GM18499 (cell line): ENCODE measurements around the gene CDH4.

Experiments
- ATAC-seq: cut with Tn5 transposase; IDR thresholded peaks from one replicate; pipeline ENCODE4 v1.9.1; 2021; ENCODE audit warnings: moderate number of reproducible peaks; ENCODE audit not compliant: insufficient read depth, unreplicated experiment

CDH4 gene

DNA sequence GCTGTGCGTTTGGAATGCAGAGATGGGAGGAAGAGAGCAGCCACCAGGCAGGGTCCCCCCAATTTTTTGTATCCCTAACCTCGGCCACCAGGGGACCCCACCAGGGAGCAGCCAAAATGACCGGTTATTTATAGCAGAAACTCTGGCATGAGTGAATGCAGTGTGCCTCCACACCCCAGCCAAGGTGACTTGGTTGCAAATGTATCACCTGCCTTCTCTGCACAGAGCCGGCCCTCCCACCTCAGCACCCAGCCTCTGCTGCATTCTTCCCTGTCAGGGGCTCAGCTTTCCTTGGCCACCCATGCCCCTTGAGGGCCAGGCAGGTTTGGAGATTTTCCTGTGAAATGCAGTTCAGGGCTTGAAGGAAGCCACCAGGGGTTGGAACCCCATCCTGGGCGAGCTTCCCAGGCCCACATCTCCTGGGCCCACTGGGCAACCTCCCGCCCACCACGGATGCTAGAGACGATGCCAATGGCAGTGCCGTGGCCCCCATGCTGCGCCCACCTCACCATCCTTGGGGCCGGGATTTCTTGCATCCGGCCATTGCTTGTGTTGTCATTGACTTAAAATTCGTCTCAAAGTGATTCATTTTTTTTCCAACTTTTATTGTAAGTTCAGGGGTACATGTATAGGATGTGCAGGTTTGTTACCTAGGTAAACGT lies 522.0 kb downstream of the CDH4 start:
- ATAC-seq: no peak

DNA sequence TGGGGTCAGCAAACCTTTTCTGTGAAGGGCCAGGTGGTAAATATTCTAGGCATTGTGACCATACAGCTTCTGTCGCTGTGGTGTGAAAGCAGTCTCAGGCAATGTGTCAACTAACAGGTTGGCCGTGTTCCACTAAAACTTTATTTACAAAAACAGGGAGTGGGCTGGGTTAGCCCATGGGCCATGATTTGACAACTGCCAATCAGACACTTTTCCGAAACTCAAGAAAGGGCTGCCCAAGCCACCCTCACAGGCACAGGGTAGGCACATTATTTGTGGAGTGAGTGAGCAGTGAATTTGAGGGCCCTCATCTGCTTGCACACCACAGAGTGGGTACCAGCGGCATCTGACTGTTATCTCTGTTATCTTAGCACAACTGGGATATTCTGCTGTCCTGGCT lies 523.4 kb downstream of the CDH4 start:
- no peak for ATAC-seq

DNA sequence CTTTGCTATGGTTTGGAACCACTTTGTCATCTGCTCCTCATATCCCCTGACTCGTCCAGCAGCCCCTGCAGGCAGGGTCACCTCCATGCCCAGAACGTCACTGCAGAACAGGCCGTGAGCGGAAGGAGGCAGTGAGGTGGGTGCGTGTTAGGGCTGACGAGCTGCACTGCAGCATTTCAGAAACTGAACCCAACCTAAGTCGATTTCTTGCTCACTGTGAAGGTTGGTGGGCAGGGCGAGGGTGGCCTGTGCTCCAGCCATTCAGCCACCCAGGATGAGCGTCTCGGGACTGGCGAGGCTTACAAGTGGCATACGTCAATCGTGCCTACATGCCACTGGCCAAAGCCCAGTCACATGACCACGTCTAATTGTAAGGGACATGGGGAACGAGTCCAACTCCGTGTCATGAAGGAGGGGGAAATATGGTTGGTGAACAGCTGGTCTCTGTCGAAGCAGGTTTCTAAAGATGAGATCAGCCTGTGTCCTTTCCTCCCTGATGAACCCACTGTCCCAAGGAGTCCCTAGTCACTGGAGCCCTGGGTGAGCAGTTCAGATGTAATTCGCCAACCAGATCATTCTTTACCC lies 524.5 kb downstream of the CDH4 start:
- no peak for ATAC-seq

DNA sequence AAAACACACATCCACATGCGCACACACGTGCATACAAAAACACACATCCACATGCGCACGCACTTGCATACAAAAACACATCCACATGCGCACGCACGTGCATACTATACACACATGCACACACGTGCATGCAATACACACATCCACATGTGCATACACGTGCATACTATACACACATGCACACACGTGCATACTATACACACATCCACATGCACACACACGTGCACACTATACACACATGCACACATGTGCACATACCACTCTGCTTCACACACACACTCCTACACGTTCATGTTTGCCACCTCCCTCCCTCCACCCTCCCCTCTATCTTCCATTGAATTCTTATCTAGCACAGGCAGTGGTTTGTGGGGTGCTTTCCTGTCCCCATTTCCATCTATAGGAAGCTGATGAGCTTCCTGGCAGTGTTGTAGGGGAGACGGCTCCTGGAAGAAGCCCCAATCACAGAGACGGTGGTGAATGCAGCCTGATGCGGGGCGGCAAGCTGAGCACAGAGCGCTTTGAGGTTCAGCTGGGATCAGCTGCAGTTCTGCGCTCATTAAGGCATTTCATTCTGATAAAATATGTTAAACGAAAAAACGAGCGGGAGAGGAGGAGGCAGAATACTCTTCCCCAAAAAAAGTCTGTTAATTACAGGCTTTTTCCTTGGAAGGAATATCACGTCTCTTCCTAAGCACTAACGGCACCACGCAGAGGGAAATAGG lies 525.9 kb downstream of the CDH4 start:
- ATAC-seq: no peak

DNA sequence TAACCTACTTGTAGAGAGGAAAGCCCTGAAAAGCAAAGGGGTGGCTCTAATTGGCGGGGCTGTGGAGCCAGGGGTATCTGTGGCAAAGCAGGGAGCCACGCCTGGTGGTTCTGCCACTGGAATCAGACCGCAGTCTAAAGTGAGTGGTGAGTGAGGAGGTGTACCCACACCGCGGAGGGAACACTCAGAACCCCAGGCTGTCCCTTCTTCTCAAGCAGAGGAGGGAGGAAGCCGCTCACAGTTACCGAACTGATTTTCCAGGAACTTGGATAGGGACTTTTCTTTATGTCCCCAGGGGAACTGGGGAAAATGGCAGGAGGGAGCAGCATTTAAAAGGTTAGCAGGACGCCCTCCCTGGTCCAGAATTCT lies 526.4 kb downstream of the CDH4 start:
- no peak for ATAC-seq

DNA sequence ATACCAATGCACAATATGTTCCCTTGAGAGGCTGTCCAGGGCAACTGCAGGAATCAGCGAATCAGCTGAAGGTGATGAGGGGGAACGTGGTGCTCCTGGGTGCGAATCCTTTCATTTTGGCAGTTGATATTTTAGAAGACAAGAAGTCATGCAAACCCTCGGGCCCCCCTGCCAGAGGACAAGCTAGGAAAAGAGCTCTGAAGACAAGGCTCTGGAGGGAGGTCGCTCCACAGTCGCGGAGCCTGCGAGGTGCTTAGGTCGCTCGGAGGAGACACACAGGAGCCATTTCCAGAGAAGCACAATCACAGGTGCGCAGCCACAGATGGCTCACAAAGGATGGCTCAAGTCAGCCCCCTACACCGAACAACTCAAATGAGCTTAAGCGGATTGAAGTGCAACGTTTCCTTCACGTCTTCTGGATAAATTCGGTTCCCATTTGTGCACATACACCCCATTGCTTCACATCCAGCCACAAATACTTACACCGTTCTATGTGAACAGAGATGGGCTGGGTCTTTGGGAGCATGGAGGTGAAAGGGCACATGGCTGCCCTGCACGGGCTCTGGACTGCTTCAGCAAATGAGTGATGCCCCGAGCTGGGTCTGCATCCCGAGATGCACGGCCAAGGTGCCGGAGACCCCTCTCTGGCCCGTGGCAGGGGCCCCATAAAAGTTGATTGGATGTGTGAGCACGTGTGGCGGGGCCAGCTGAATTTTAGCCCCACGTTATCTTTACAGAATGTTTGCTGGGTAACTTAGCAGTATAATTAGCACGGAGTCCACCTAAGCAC lies 527.3 kb downstream of the CDH4 start:
- ATAC-seq: no peak

DNA sequence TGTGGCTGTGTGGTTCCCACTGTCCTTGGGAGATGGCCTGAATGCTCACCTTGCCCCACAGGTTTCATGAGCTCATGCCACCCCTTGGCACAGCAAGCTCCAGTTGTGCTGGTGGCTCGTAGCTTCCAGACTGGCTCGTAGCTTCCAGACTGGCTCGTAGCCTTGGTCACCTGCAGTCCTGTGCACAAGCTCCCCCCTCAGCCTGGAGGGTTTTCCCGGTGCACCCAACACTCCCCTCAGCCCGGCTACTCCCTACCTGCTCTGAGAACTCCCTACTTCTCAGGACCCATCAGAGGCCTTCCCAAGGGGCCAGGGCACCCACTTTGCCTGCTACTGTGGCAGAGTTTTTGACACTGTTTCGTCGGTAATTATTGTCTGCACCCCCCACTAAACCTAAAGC lies 528.0 kb downstream of the CDH4 start:
- no peak for ATAC-seq

DNA sequence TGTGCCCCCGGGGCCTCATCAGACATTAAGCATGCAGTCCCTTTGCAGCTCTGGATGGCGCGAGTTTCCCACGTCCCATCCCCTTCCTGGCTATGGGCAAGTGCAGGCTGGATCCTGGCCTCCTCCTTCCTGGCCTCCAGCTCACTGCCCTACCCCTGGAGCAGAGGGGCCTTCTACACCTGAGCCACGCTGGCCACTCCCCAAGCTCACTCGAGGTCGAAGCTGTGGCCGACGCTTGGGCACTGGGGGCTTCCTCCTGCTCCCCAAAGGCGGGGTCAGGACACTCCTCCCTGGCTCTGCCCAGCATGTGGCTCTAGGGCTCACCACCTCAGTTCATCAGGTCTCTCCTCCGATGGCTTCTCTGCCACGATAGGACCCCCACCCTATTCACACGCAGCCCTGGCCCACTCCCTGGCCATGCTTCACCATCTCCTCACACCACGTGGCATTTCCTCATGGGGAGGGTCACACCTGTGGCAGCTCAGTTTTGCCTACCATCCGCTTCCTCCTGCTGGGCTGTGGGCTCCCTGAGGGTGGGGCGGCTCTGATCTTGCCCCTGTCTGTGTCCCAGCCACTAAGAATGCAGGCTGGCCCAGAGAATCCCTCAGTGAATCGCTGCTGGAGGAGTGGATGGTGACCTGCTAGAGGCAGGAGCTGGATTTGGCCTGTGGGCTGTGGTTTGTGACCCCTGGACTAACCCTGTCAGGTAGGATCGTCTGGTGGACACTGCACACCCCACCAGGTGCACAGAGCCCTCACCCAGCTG lies 532.9 kb downstream of the CDH4 start:
- ATAC-seq: no peak

DNA sequence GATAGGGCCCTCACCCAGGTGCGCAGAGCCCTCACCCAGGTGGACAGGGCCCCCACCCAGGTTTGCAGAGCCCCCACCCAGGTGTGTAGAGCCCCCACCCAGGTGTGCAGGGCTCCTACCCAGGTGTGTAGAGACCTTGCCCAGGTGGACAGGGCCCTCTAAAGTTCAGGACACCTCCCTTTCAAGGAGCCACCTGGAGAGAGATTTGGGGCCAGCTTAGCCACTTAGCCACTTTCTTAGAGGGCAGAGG lies 533.4 kb downstream of the CDH4 start:
- no peak for ATAC-seq

DNA sequence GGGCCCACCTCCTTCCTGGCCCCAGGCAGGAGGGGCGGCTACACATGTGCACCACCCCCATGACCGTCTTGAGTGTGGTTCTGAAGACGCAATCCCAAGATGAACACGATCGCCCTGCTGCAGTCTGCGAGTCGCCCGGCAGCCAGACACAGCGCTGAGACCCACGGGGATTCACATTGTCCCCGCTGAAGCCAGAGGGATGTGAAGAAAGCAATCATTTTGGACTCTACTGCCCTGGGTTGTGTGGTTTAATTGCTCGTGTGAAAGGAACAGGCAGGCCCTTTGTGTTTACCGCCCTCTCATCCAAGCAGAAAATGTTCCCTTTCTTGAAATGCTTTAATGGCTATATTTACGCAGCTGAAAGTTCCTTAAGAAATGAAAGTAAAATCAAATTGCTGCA lies 534.2 kb downstream of the CDH4 start:
- ATAC-seq: no peak

DNA sequence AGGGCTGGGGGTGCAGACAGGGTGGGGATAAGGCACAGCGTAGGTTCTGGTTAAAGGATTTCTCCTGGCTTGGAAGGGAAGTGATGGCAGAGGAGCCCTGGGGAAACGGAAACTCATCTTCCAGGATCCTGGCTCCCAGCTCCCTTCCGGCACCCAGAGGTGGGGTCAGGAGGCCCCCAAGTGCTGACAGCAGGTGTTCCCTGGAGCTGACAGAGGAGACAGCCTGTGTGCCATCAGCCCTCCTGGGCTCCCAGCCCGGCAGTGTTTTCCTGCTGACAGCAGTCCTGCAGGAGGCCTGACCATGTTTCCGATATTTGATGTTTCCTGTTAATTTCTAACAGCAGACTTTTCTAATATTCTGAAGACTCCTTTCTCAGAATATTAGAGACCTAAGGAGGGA lies 536.3 kb downstream of the CDH4 start:
- ATAC-seq: no peak

DNA sequence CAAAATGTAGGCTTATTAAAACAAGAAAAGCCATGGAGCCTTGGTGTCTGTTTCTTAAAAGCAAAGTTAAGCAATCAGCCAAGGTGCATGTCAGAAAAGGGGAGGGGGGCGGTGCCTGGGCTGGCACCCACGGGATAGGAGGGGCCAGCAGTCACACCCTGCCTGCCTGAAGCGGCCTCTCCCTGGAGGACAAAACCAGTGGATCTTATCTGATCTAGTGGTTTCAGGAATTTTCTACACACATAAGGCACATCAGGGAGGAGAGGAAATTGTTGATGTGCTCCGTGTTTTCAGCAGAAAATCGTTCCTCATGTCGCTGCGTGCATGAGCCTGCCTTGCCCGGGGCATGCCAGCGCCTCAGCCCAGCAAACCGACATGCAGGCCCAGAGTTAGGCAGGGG lies 537.3 kb downstream of the CDH4 start:
- no peak for ATAC-seq

DNA sequence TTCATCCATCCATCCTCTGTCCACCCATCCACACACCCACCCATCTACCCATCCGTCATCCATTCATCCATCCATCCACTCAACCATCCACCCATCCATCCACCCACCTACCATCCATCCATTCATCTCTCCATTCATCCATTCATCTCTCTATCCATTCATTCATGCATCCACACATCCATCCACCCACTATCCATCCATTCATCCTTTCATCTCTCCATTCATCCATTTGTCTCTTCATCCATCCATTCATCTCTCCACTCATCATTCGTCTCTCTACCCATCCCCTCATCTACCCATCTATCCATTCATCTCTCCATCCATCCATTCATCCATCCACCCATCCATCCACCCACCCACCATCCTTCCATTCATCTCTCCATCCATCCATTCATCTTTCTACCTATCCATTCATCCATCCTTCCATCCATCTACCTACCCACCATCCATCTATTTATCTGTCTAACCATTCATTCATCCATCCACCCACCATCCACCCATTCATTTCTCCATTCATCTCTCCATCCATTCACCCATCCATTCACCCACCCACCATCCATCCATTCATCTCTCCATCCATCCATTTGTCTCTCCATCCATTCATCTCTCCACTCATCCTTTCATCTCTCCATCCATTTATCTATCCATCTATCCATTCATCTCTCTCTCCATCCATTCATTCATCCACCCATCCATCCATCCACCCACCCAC lies 538.2 kb downstream of the CDH4 start:
- no peak for ATAC-seq

DNA sequence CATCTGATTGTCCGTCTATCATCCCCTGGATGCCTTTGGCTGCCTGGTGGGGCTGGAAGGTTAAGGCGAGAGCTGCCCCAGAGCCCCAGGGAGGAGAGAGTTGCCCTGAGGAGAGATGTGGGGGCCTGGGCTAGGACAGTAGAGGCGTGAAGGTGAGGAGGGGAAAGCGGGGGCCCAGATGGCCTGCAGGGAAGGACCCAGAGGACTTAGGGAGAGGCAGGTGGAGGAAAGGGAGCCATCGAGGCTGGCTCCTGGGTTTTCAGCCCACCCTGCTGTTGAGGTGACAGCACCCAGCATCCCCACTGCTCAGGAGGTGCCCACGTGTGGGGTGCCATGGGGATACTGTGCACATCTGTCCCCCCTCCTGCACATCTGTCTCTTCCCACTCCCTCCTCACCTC lies 539.9 kb downstream of the CDH4 start:
- ATAC-seq: no peak

DNA sequence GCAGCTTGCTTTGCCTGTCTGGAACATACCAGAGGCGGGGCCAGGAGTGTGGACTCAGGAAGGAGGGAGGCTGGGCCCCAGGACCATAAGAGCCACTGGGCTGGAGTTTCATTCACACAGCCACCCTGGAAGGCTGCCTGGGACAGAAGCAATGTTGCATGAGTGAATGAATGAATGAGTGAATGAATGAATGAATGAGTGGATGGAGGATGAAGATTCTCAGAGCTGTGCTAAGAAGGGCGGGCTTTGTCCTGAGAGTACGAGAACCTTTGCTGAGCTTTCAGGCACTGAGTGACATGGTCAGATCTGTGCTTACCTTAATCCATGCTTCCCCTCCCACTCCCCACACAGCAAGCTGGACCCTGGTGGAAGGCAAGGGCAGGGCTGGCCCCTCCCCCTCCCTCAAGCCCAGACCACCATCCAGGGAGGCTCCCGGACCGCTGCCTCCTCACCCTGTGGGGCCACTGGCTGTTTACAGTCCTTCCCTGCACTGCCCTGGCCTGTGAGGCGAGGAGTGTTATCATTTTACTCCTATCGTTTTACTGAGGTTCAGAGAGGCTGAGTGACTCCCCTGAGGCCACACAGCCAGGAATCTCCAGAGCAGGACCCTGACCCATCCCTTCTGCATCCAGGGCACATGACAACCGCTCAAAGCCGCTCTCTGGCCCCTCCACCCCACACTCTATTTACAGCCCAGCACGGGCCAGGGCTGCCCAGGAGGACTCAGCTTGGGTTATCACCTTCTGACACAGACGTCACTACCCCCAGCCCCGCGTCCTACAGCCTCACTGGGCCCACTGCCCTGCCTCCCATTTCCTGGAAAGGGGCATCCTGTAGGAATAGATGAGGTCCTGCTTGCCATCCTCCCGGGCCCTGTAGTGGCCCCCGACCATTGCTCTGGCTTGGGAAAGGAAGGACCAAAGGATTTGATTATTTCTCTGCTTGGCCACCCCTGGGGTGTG lies 543.9 kb downstream of the CDH4 start:
- ATAC-seq: no peak

DNA sequence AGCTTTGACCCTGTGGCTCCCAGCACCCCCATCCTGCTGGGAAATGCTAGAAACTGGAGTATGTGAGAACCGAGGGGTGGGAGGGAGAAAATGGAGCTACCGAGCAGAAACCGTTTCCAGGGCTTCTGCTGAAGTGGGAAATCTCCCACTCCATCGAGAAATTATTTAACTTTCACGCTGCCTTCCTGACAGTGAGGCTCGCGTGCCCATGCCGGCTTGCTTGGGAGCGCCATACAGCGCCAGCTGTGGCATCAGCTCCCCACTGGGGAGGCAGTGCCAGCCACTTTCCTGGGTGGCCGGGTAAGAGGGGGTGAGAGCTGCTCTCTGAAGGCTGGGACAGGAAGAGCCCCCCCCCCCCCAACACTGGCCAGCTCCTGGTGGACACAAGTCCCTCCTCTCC lies 544.7 kb downstream of the CDH4 start:
- no peak for ATAC-seq

DNA sequence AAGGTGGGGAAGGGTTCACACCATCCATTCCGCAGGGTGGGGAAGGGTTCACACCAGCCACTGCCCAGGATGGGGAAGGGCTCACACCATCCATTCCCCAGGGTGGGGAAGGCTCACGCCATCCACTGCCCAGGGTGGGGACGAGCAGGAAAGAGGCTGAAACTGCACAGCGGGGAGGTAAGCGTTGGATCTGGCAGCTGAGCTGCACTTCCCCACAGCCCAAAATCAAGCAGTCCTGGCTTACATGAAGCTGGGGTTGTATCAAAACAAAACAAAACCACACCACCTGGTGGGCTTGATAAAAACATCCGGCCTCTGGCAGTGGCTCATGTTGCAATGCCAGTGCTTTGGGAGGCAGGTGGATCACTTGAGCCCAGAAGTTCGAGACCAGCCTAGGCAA lies 545.1 kb downstream of the CDH4 start:
- ATAC-seq: no peak

DNA sequence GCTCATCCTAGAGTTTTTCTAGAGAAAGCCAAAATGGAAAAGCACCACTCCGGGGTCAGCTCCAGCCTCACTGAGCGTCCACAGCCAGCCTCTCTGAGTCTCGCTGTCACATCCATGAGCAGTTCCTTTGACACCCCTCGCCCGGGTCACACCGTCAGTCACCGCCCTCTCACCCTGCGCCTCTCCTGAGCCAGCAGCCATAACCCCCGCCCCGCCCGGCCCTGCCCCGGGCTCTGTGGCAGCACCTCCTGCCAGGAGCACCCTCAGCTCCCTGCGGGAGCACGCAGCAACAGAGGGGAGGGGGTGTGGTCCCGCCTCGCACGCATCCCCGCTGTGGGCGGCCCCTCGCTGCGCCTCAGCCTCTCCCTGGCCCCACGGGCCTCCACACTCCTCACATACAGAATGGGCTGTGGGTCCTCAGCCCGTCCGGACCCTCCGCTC lies 545.9 kb downstream of the CDH4 start:
- ATAC-seq: no peak

DNA sequence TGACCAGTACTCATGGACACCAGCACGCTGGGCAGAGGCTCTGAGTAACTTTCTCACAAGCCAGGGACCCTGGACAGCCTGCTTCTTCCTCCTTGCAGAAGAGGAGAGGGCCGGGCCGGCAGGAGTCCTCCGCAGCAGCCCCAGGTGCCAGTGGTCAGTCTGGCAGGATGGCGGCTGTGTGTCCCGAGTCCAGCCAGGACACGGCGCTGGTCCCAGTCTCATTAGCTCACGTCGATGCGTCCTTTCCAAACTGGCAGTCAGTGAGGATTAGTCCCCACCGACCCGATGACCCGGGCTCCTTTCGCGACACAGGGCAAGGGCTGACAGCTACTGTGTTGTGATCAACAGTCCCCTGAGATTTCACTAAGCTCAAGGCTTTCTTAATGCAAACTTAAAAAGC lies 546.6 kb downstream of the CDH4 start:
- no peak for ATAC-seq
